ENCODE data around the gene SLC30A1.

DNA sequence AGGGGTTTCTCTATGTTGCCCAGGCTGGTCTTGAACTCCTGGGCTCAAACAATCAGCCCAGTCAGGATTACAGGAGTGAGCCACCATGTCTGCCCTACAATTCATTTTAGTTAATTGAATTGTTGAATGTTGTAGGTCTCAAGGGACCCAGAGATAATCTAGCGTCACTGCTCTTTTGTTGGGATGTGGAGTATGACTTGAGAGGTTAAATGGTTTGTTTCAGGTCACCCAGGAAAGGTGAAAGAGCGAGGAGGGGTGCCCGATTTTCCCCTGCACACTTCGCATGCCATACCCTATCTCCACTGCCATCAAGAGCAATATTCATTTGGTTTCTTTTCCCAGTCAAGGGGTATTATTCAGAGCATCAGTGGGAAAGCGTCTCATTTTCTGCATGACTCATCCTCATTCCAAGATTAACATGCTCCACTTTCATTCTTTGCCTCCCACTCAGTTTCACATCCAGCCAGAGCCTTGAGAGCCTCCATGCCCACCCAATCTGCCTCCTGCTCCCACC is 13.1 kb upstream of the SLC30A1 start:
- no peak for TF ChIP-seq POLR2AphosphoS5 (IDR thresholded peaks at IDR 0.05; ENCODE audit: borderline replicate concordance, low read depth, low read length)
- TF ChIP-seq FOXP2 (optimal IDR thresholded peaks at IDR 0.05; ENCODE audit: control extremely low read depth, extremely low read length, insufficient read depth) = no peak
- TF ChIP-seq EZH2 (IDR thresholded peaks at IDR 0.05) = no peak
